Measurements from ENCODE around the gene STK24. TPM values are rescaled to one million over a fixed set of nuclear protein-coding genes. Genes with fewer than 3 reads are reported as not detected.
A peak's percentile ranks its signal among the peaks of the same experiment; 100 is the strongest.

Gene STK24
- polyA plus RNA-seq, 2 donors, result 104 to 122 TPM

DNA sequence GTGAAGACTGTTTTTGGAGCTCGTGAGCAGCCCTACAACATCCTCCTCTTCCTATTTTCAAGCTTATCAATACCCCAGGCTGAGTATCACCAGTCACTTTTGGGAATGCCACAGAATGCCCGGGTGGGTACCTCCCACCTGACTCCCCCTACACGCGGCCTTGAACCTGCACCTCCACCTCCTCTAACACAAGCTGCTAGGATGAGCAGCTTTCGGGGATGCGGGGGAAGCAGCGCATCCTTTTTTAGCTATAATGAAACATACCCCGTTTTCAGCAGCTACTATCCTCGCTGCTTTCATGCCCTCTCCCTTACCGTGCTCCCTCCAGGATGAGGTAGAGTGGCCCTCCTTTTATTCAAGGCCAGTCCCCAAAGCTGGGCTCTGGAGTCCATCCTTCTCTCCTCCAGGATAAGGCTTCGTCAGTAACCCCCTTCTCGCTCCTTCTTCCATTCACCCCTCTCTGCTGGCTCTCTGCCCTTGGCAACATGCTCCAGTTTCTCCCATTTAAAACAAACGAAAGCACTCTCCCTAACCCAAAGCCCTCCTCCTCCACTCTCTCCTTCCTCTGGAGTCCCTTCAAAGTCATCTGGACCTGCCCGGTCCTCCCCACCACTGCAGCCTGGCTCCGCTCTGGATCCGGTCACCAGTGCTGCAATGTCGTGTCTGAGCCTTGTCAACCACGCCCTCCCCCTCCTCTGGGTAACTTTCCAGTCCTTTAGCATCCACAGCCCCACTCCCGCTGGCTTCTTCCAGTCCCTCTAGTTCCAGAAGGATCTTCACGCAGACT, 55.3 kb downstream of the STK24 start:
- no peak overlapping the region for H3K4me3 ChIP-seq (ENCODE audit: low read depth in 1 of 2, low read length in 2 of 2)
- peaks cover 26 to 29% of the 10 kb centered on the region in 2 donors for H3K4me1 ChIP-seq (ENCODE audit: control insufficient read depth in 2 of 2, insufficient read depth in 2 of 2, low read length in 1 of 2)
- peaks cover 0 to 2% of the 10 kb centered on the region in 2 donors for H3K36me3 ChIP-seq (ENCODE audit: control insufficient read depth in 2 of 2, insufficient read depth in 2 of 2, low read length in 1 of 2)
- no peaks in the 10 kb centered on the region for H3K27me3 ChIP-seq (ENCODE audit: control insufficient read depth in 1 of 2, insufficient read depth in 2 of 2, low read length in 2 of 2)
- WGBS, 2 donors, result 82 to 84% methylated on average over 20 of the region's 20 CpGs
- peak overlapping the region in 1 of 2 donors; percentile 38 for H3K27ac ChIP-seq (ENCODE audit: low read depth in 2 of 2, low read length in 1 of 2)
- no peaks in the 10 kb centered on the region for H3K9me3 ChIP-seq (ENCODE audit: control insufficient read depth in 2 of 2, insufficient read depth in 1 of 2, low read depth in 1 of 2, low read length in 1 of 2)

DNA sequence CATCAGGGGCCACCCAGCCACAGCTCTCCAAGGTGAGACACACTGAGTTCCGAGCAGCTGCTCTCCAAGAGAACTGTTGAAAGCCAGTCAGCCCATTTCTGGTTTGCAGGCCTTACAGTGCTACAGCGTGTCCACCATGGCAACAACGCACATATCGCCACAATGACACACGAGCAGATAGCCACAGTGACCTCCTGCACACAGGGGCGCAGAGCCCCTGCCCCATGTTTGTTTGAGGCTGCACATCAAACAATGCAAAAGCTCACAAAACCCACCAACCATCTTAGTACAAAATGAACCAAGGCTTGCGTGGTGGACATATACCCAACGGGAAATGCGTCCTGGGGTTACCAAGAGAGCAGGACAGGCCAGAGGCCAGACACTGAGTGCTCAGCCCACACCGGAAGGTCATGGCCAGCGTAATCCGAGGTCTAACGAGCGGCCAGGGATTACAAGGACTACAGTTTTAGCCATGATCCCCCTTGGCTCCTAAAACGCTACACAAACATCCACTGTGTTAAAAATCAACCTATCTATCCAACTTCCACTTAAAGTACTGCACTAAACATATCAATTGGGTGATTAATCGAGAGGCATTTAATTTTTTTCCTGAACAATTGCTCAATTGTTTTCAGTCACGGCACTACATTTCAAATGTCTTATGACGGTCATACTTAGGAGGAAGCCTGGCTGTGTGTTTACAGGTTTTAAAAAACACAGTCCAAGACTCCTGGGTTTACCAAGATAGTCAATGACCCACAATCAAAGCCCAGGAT, 56.0 kb downstream of the STK24 start:
- 89 to 91% methylated on average over 18 of the region's 18 CpGs for WGBS, 2 donors
- no peaks in the 10 kb centered on the region for H3K9me3 ChIP-seq (ENCODE audit: control insufficient read depth in 2 of 2, insufficient read depth in 1 of 2, low read depth in 1 of 2, low read length in 1 of 2)
- no peaks in the 10 kb centered on the region for H3K27me3 ChIP-seq (ENCODE audit: control insufficient read depth in 1 of 2, insufficient read depth in 2 of 2, low read length in 2 of 2)
- peaks cover 25 to 26% of the 10 kb centered on the region in 2 donors for H3K4me1 ChIP-seq (ENCODE audit: control insufficient read depth in 2 of 2, insufficient read depth in 2 of 2, low read length in 1 of 2)
- no peak overlapping the region for H3K4me3 ChIP-seq (ENCODE audit: low read depth in 1 of 2, low read length in 2 of 2)
- peaks cover 0 to 2% of the 10 kb centered on the region in 2 donors for H3K36me3 ChIP-seq (ENCODE audit: control insufficient read depth in 2 of 2, insufficient read depth in 2 of 2, low read length in 1 of 2)
- H3K27ac ChIP-seq (ENCODE audit: low read depth in 2 of 2, low read length in 1 of 2), result no peak overlapping the region

DNA sequence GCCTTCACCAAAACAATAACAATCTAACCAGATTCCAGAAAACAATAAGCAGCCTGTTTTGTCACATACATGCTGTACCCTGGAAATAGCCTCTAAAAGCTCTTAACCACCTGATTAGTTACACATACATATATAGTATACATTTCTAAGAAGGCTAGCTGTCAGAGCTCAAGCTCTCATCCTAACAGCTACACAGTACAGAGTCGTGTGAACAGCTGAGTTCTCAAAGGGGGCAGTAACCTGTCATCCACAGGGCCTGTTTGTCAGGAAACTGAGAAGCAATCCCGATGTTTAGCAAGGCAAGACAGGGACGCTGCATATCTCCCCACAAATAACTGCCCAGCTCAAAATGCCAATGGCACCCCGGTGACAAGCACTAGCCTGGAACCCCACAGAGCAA, 56.9 kb downstream of the STK24 start:
- Histone ChIP-seq H3K27me3 (ENCODE audit: control insufficient read depth in 1 of 2, insufficient read depth in 2 of 2, low read length in 2 of 2) (no peaks in the 10 kb centered on the region), H3K4me1 (ENCODE audit: control insufficient read depth in 2 of 2, insufficient read depth in 2 of 2, low read length in 1 of 2) (peaks cover 24 to 26% of the 10 kb centered on the region in 2 donors), H3K27ac (ENCODE audit: low read depth in 2 of 2, low read length in 1 of 2) (no peak overlapping the region), H3K36me3 (ENCODE audit: control insufficient read depth in 2 of 2, insufficient read depth in 2 of 2, low read length in 1 of 2) (peaks cover 0 to 2% of the 10 kb centered on the region in 2 donors), H3K4me3 (ENCODE audit: low read depth in 1 of 2, low read length in 2 of 2) (no peak overlapping the region), H3K9me3 (ENCODE audit: control insufficient read depth in 2 of 2, insufficient read depth in 1 of 2, low read depth in 1 of 2, low read length in 1 of 2) (no peaks in the 10 kb centered on the region)
- WGBS, 2 donors, result 61 to 67% methylated on average over 4 of the region's 4 CpGs

DNA sequence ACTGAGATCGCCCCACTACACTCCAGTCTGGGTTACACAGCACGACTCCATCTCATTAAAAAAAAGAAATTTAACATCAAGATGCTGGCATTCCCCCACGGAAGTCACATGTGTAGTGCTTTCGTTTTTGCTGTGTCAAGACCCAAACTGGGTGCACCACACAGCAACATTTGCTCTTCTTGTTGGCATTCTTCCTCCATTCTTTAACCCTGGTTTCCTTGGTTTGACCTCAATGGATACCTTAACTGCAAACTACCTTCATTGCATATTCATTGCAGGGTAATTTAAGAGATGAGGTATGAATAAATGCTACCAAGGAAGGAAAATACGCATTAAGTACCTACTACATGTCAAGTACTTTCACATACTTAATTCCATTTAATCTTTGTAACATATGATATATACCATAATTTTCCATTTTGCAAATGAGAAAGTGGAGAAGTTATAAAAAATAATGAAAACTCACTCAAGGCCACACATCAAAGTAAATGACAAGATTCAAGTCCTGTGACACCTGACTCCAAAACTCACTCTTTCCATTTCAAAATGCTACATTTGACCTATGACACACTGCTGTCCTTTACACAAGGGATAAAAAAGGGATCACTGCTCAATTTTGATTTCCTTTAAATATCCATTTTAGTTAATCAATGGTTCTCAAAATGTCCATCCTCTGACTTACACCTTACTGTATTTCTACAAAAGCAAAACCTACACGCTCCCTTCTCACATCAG, 59.2 kb downstream of the STK24 start:
- no peaks in the 10 kb centered on the region for H3K27me3 ChIP-seq (ENCODE audit: control insufficient read depth in 1 of 2, insufficient read depth in 2 of 2, low read length in 2 of 2)
- H3K4me1 ChIP-seq (ENCODE audit: control insufficient read depth in 2 of 2, insufficient read depth in 2 of 2, low read length in 1 of 2), result peaks cover 13 to 18% of the 10 kb centered on the region in 2 donors
- H3K27ac ChIP-seq (ENCODE audit: low read depth in 2 of 2, low read length in 1 of 2), result no peak overlapping the region
- H3K36me3 ChIP-seq (ENCODE audit: control insufficient read depth in 2 of 2, insufficient read depth in 2 of 2, low read length in 1 of 2), result peaks cover 0 to 7% of the 10 kb centered on the region in 2 donors
- 77 to 85% methylated on average over 6 of the region's 6 CpGs for WGBS, 2 donors
- H3K4me3 ChIP-seq (ENCODE audit: low read depth in 1 of 2, low read length in 2 of 2), result no peak overlapping the region
- no peaks in the 10 kb centered on the region for H3K9me3 ChIP-seq (ENCODE audit: control insufficient read depth in 2 of 2, insufficient read depth in 1 of 2, low read depth in 1 of 2, low read length in 1 of 2)

DNA sequence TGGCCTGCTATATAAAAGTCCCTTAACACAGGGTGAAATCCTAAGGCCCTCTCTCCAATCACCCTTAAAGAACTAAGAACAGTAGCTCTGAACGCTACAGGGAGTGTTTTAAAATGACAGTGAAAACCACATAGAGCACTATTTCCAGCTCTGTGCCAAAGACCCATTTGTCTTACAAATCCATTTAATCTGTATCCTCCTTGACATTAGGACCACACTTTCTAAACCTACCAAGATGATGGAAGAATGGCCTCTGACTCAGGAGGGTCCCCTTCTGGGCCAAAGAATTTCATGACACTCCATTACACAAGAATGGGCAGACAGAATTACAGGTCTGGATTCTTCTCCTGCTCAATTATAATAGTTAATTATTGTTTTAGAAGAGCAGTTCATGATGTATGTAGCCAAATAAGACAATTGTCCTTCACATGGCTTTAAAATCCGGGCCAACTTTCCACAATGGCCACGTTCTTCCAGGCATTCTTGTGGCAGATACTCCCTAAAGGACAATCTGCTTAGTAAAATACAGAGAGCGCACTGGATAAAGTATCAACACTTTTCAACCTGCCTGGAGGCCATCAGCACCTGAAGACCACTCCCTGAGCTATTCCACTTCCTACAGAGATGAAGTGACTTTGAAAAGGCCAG, 61.0 kb downstream of the STK24 start:
- Histone ChIP-seq H3K27ac (ENCODE audit: low read depth in 2 of 2, low read length in 1 of 2) (no peak overlapping the region), H3K4me3 (ENCODE audit: low read depth in 1 of 2, low read length in 2 of 2) (no peak overlapping the region), H3K27me3 (ENCODE audit: control insufficient read depth in 1 of 2, insufficient read depth in 2 of 2, low read length in 2 of 2) (no peaks in the 10 kb centered on the region), H3K9me3 (ENCODE audit: control insufficient read depth in 2 of 2, insufficient read depth in 1 of 2, low read depth in 1 of 2, low read length in 1 of 2) (no peaks in the 10 kb centered on the region), H3K36me3 (ENCODE audit: control insufficient read depth in 2 of 2, insufficient read depth in 2 of 2, low read length in 1 of 2) (peaks cover 0 to 8% of the 10 kb centered on the region in 2 donors), H3K4me1 (ENCODE audit: control insufficient read depth in 2 of 2, insufficient read depth in 2 of 2, low read length in 1 of 2) (peaks cover 6% of the 10 kb centered on the region in 2 donors)
- WGBS, 2 donors, result 80 to 86% methylated on average over 4 of the region's 4 CpGs

DNA sequence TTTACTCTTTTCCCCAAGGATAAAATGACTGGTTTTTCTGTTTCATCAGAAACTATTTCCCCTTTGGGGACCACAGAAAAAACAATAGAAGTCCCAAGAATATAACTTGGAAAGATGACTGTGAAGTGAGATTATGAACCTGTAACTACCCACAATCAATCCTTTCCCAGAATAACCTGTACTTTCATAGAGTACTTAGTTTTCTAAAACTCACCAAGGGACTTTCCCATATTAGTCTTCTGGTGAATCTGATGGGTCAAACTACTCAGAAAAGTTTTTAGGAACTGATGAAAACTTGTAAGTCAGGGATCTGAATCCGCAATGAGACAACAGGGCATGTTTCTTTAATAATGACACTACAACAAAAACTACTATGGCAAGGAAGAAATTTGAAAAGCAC, 62.6 kb downstream of the STK24 start:
- Histone ChIP-seq H3K9me3 (ENCODE audit: control insufficient read depth in 2 of 2, insufficient read depth in 1 of 2, low read depth in 1 of 2, low read length in 1 of 2) (no peaks in the 10 kb centered on the region), H3K27ac (ENCODE audit: low read depth in 2 of 2, low read length in 1 of 2) (no peak overlapping the region), H3K27me3 (ENCODE audit: control insufficient read depth in 1 of 2, insufficient read depth in 2 of 2, low read length in 2 of 2) (no peaks in the 10 kb centered on the region), H3K36me3 (ENCODE audit: control insufficient read depth in 2 of 2, insufficient read depth in 2 of 2, low read length in 1 of 2) (peaks cover 0 to 8% of the 10 kb centered on the region in 2 donors), H3K4me1 (ENCODE audit: control insufficient read depth in 2 of 2, insufficient read depth in 2 of 2, low read length in 1 of 2) (peaks cover 0 to 12% of the 10 kb centered on the region in 2 donors), H3K4me3 (ENCODE audit: low read depth in 1 of 2, low read length in 2 of 2) (no peak overlapping the region)
- 87 to 93% methylated on average over 1 of the region's 1 CpG for WGBS, 2 donors

DNA sequence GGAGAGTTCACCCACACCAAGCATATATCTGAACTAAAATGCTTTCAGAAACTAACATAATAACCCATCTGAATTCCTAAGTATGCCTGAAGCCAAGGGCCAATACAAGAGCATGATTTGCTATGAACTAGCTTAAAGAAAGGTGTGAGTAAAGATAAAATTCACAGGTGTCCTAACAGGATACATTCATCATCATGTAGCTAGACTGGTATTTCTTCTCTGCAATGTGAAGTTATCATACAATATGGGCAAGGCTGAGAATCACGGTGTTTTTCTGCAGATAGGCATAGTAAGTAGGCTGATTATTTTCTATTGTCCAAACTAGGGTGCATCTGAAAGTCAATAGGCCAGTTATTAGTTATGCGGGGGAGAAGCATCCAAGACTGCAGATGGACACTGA, 63.1 kb downstream of the STK24 start:
- Histone ChIP-seq H3K27ac (ENCODE audit: low read depth in 2 of 2, low read length in 1 of 2) (no peak overlapping the region), H3K4me3 (ENCODE audit: low read depth in 1 of 2, low read length in 2 of 2) (no peak overlapping the region), H3K27me3 (ENCODE audit: control insufficient read depth in 1 of 2, insufficient read depth in 2 of 2, low read length in 2 of 2) (no peaks in the 10 kb centered on the region), H3K4me1 (ENCODE audit: control insufficient read depth in 2 of 2, insufficient read depth in 2 of 2, low read length in 1 of 2) (peaks cover 0 to 12% of the 10 kb centered on the region in 2 donors), H3K9me3 (ENCODE audit: control insufficient read depth in 2 of 2, insufficient read depth in 1 of 2, low read depth in 1 of 2, low read length in 1 of 2) (no peaks in the 10 kb centered on the region), H3K36me3 (ENCODE audit: control insufficient read depth in 2 of 2, insufficient read depth in 2 of 2, low read length in 1 of 2) (peaks cover 0 to 6% of the 10 kb centered on the region in 2 donors)
- WGBS, 2 donors, result 78 to 80% methylated on average over 2 of the region's 2 CpGs

DNA sequence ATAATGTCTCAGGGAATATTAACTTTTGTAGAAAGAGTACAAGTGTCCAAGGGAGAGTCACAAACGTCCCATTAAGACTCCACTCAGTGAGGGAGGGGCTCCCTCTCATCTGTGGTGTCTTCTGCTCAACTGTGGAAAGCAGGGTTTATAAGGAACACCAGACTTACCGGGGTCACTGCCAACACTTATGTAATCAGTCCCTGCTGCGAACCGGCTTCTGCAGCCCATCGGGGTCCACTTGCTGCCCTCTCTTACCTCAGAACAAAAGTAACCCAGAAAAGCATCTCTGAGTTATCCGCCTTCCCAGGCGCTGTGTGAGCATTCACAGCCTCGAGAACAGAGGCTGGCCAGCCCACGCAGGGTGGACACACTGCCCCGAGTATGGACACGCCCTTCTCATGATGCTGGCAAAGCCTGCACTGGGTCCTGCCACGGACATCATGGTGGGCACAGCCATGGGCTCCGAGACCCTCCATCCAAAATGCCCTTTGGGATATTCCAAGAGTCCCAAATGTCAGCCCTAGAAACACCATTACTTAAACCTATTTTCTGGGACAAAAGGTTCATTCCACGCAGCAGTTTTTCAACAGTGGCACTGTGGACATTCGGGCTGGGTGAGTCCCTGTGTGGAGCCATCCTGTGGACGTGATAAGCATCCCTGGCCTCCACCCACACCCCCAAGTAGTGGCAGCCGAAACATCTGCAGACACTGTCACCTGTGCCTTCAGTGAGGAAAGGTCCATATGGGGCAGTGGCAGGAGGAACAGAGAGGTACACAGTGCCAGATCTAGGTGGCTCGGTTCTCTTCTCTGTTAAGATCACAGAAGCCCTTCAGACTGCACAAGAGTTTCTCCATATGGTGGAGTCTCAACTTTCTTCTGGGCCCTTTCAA, 63.9 kb downstream of the STK24 start:
- no peak overlapping the region for H3K4me3 ChIP-seq (ENCODE audit: low read depth in 1 of 2, low read length in 2 of 2)
- no peaks in the 10 kb centered on the region for H3K9me3 ChIP-seq (ENCODE audit: control insufficient read depth in 2 of 2, insufficient read depth in 1 of 2, low read depth in 1 of 2, low read length in 1 of 2)
- H3K27ac ChIP-seq (ENCODE audit: low read depth in 2 of 2, low read length in 1 of 2), result peak overlapping the region in 1 of 2 donors; percentile 47
- no peaks in the 10 kb centered on the region for H3K27me3 ChIP-seq (ENCODE audit: control insufficient read depth in 1 of 2, insufficient read depth in 2 of 2, low read length in 2 of 2)
- peaks cover 0 to 6% of the 10 kb centered on the region in 2 donors for H3K36me3 ChIP-seq (ENCODE audit: control insufficient read depth in 2 of 2, insufficient read depth in 2 of 2, low read length in 1 of 2)
- H3K4me1 ChIP-seq (ENCODE audit: control insufficient read depth in 2 of 2, insufficient read depth in 2 of 2, low read length in 1 of 2), result peaks cover 2 to 12% of the 10 kb centered on the region in 2 donors
- 86% methylated on average over 18 of the region's 18 CpGs for WGBS, 2 donors
